HG03558 (cell line): ENCODE measurements around the gene CDC14B.
"Not testable (repeated sequence)": the region's sequence is repeated elsewhere in the genome, so short reads cannot be mapped to it uniquely, and the experiment has no call there.

Experiments used
- ATAC-seq: cut with Tn5 transposase; IDR thresholded peaks from one replicate; pipeline ENCODE4 v1.9.1; 2021; ENCODE audit warnings: moderate number of reproducible peaks; ENCODE audit not compliant: unreplicated experiment; ENCODE audit errors: extremely low read depth

The CDC14B gene

DNA sequence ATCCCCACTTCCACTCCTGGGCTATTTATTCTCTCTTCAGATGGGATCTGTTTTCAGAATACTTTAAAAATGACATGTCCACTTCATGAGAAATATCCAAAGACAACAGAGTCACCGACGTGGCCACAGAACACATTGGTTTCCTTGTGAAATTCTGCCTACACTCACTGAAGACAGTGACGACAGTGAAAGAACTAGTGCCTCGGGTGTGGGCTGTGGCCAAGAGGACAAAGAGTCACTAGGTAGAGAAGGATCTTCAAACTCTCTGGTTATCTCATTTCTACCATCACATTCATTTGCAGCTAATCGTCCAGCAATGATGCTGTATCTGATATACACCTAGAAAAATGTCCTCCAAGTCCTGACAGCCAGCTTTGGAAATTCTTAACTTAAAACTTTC is 110.6 kb downstream of the CDC14B start:
- ATAC-seq, result no peak

DNA sequence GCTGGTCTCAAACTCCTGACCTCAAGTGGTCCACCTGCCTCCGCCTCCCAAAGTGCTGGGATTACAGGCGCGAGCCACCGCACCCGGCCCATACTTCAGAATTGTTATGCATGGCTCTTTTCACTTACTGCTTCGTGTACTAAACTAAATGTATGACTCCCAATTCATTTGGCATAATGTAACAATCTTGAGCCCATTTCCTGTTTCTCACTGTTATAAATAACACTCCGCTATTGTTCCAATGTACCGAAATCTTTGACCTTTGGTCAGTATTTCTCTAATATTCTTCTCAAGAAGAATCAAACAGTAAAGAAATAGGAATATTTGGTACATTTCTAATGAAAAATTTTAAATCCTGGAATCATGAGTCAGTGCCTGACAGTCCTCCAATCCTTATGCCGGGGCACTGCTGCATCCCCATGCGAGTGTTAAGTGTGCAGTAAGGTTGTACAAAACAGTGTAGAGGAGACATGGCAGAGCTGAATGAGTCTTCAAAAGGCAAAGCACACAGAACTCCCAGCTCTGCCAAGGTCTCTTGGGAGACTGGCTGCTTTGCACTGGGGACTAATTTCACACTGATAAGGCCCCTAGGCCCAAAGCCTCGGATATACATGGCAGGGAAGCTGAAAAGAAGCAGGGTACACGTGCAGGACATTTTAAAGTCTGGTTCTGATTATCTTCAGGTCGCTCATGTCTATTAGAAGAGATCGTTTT is 111.3 kb downstream of the CDC14B start:
- no peak for ATAC-seq

DNA sequence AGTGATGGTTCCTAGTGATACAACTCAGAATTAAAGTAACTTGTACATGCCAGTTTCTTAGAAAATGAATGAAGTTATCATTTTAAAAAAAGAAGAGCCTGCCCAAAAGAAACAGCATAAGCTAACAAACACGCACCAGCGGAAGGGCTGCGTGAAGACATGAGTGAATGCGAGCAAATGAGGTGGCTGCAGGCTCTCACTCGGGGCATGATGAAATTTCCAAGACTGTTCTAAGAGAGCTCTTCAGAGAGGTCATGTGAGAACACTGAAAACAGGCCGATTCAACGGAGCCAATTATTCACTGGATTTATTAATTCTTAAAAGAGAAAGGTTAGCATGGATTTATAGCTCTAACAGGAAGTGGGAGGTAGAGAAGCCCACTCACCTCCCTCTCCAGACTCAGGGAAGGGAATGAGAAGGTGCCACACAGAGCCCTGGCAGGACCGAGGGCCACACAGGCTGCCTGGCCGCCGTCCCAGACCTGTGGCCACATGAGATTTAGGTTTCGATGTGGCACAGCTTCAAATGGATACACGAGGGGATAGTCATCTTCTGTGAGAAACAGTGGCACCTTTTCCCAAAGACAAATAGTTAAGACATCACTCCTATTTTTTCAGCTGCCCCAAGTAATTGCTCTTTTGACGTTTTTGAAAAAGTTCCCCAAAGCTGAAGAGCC is 114.2 kb downstream of the CDC14B start:
- ATAC-seq, result no peak

DNA sequence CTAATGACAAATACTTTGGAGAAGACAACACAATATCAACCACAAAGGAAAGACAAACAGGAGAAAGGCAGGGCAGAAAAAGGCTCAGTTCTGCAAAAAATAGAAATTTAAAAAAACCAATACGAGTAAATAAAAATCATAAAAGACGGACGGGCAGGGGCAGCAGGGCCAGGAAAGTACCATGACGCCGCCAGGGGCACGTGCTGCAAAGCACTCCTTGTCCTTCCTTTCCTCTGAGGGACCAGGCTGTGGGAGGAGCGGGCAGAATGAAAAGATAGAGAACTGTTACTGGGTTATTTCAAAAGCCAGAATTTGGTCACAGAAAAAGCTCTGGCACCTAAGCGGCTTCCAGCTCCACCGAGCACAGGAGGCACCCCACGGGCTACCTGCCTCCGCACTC is 115.7 kb downstream of the CDC14B start:
- ATAC-seq, result no peak

DNA sequence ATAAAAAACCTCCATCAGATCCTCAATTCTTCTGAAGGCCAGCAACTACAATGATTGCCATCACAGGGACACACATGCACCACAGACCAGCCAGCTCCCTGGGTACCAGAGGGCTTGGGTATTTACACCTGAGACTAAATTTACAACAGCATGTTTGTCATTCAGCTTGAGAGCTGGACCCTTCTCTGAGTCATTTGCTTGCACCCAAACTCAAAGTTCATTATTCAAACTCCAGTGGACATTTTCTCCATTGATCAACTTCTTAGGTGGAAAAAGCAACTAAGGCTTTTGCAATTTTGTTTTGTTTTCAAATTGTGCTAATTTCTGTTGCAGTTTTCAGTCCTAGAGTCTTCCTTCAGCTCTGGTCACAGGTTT is 116.3 kb downstream of the CDC14B start:
- ATAC-seq, result not testable (repeated sequence)

DNA sequence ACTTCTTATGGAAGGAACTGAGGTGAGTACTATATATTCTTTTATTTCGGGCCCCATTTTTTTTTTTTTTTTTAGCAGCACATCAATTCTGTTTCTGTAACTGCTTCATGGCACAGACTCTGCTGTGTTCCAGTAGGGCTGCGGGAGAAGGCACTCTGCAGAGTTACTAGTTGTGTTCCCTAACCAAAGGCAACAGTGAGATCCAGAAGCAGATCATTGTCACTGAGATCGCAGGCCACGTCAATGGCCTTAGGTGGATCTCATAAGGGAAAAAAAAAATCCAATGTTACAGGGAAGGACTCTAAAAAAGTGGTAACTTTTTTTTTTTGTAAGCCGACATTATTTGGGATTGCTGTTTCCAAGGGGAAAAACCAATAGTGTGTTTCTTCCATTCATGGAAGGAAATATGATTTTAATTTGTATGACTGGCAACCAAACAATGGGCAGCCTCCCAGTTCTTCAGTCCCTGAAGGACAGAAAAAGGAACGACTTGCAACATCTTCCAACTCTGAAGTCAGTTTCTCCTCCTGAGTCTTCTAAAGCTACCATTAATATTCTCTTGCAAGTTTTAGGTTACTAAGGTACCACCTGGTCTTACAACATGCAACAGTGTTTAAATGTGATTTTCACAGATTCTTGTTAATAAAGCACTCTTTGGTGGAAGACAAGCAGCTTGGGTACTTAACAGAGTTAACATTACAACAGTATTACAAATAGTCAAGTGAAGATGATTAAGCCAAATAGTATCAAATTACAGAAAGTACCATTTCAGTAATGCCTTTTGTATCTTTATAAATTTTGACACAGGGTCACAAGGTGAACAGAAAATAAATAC is 116.9 kb downstream of the CDC14B start:
- no peak for ATAC-seq

DNA sequence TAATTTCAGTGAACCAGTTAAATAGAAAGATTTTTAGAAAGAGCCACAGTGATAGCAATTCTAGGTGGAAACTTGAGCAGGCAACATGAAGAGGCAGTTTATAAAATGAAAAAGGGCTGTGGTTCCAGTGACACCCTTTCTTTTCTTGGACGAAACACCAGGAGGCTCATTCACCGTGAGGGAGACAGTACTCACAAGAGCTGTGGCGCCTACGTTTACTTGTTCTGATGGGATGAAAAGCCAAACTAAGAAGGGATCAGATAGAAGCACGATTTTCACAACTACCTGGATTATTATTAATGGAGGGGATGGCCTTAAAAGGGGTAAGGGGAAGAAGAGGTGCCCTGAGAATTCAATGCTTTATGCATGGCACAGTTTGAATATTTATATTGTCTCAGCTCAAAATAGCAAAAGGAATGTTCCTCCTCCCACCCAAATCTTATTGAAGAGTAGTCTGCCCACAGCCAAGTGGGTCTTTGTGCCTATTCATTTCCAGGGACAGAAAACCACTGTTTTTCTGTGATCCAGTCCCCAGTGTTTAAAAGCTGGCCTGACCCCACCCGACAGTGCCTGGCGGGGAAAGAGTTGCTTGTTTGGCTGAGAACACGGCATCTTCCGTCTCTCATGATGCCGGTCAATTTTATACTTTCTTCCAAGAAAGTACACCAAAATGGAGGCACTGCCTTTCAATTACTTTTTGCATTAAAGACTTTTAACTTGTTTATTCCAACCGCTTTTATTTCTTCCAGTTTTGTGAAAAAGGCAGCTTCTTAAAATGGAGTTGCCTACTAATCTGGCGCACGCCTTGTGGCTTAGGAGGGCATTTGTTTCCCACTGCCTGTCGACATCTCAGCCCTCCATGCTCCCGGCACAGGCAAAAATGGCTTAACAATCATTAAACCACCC is 117.8 kb downstream of the CDC14B start:
- ATAC-seq, result no peak

DNA sequence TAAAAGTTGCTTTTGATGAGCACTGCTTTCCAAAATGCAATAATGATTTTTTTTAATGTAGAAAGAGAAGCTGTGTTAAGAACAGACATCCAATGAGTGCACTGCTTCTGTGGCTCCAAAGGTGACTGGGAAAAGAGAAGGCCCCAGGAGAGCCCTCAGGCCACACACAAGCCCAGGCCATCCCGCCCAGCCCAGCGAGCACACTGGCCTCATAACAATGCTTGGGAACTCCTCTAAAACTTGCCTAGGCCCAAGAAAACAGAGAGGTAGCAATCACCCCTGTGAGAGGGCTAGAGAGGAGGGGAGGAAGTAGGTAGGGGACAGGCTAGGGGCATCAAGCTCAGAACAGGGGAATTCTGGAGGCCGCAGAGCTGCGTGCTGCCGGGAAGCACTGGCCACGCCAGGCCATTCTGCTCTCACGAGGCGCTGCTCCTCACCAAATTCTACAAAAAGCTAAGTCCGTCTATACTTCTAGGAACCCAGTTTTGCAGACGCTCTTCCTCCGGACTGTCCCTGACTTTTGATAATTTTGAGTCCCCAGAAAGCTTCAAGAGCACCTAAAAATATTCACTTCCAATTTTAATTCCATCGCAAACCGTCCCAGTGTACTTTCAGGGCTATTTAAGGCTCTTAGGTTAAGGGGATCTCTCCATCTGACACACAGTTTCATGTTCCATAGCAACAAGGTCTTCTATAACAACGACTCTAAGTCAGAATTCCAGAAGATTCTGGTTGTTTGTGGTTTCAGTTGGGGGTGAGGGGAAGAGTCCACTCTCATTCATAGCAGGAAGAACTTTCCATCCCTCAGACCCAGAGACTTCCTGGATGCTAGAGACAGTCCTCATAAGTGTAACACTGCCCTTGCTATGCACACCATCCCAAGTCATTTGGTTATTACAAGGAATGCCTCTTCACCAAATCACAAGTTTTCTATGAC is 118.7 kb downstream of the CDC14B start:
- no peak for ATAC-seq

DNA sequence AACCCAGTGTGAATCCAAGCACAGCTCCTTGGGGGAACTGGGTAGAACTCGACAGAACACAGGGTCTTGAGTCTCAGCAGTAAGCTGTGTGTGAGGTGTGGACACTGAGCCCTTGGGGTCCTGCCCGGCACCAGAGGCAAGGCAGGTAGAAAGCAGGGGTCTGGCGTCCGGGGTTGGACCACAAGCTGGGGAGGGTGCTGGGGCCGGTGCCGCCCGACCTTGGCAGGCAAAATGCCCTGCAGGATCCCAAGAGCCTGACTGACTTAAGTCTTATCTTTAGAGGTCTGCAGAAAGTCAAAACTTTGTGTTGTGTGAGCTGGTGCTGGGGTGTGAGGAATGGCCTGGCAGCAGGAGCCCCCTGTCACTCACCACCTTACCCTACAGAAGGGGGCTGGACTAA is 120.4 kb downstream of the CDC14B start:
- no peak for ATAC-seq

DNA sequence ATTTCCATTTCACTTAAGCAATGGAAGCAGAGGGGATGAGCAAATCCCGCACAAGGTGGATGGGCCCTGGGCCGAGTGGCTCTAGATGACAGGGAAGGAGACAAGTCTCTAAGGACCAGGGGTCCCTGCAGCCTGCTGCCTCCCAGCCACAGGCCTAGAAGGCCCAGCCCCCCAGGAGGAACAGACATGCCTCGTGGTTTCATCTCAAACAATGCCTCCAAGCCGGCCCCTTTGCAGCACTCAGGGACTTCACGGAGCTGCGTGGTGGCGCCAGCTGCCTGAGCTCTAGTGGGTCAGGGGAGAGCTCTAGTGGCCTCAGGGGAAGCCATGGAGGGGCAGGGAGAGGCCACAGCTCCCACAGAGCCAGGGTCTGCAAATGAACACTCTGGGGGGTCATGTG is 120.8 kb downstream of the CDC14B start:
- no peak for ATAC-seq

DNA sequence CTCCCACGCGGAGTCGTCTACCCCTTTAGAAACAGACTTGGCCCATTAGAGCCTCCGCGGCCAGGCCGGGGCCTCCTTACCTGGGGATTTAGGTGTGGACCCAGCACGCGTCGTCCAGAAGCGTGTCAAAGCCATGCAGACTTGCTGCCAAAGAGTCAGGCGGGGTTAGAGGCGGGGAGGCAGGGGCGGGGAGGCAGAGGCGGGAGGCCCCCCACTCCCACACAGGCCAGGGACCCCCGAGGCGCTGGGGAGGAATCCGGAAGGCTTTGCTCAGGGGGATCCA is 122.6 kb downstream of the CDC14B start:
- ATAC-seq, result no peak

DNA sequence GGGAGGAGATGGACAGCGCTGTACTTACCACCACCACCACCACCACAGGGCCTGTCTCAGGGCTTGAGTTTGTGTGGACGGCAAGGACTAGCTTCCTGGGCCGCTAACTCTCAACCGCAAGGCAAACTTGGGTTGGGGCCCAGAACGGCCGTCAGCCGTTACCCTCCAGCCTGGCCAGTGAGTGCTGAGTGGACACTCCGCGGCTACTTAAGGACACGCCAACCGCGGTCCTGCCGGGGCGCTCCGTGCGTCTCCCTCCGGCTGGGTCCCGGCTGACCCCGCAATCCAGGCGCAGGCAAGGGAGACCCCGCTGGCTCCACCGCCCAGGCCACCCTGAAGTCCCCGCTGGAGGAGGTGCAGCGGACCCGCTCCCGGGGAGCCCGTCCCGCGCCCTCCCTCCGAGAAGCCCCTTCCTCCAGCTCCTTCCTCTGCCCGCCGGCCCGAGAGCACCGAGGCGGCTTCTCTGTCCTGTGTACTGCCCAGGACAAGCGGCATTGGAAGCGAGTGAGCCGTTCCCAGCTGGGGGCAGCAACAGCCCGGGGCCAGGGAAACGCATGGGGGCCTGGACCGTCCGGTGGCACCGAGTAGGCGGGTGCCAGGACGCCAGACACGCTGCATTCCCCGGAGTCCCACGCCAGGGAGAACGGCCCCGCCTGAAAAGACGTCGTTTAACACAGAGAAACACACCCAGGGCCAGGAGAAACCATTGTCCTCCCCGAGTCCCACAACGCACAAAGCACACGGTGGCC is 123.1 kb downstream of the CDC14B start:
- no peak for ATAC-seq

DNA sequence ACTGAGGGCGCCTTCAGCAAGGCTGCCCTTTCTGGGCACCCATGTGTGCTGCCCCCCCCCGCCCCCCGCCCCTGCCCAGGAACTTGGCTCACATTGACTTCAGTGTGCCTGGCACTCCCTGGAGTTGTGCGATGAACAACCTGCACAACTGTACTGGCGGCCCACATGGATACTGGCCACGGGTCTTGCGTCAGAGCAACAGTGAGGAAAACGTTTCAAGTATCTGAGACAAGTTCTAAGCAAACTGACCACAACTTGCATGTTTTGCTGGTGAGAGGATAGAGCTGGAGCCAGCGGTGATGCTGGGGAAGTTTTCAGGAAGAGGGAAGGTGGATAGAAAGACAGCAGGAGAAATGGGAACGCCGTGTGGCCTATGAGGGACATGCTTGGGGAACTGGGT is 124.3 kb downstream of the CDC14B start:
- no peak for ATAC-seq

DNA sequence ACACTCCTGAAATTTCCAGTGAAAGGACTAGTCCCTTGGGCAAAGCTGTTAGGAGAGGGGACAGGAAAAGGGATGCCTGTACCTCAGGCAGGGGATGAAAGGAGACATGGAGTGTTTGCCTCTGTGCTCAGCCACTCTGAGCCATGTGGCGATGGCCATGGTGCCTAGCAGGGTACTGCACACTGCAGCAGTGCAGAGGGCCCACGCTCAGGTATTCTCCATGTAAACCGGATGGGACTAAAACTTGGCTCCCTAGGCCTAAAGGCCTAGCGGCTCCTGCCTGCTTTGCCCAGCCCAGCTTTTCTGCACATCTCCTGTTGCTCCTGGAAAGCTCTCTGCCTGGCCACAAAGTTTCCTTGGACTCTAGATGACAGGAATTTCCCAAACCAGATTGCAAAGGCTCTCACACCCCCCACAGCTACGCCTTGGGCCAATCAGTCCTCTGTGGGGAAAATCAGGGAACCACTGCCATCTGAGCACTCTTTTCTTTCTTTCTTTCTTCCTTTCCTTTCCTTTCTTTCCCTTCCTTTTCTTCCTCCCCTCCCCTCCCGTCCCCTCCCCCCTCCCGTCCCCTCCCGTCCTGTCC is 125.3 kb downstream of the CDC14B start:
- no peak for ATAC-seq

DNA sequence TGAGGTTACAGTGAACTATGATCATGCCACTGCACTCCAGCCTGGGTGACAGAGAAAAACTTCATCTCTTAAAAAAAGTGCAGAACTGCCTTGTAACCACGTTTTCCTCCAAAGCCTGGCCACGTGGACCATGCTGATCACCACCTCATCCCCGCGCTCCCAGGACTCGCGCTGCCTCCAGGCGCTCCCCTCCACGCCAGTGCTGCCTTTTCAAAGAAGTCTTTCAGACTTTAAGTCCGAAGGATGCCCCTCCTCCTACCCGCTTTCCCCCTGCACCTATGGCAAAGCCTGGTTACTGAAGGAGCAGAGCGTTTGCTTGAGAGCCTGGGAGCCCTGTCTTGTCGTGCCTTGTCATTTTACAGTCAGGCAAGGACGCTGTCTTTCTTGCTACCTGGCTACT is 125.9 kb downstream of the CDC14B start:
- ATAC-seq, result no peak

DNA sequence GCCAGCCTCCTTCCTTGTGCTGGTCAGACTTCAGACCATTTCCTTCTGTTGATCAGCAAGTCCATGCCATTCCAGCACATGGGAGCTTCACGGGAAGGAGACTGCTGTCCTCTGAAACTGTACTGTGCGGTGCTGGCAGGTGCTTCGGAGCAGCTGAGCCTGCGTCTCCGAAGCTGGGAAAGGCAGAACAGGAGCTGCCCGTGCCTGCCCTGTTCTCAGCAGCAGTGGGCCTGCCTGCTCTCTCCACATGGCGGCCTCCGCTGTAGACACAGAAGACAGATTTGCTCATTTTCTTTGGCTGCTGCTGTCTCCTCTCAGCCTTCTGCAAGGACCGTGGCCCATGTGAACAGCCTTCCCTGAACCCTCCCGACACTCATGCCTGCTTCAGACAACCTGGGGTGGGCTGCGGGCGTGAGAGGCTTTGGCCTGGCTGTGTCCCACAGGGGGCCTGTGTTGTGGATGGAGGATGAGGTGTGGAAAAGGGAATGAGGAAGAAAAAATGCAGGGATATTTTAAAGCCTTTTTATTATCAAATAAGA is 126.6 kb downstream of the CDC14B start:
- ATAC-seq, result no peak

DNA sequence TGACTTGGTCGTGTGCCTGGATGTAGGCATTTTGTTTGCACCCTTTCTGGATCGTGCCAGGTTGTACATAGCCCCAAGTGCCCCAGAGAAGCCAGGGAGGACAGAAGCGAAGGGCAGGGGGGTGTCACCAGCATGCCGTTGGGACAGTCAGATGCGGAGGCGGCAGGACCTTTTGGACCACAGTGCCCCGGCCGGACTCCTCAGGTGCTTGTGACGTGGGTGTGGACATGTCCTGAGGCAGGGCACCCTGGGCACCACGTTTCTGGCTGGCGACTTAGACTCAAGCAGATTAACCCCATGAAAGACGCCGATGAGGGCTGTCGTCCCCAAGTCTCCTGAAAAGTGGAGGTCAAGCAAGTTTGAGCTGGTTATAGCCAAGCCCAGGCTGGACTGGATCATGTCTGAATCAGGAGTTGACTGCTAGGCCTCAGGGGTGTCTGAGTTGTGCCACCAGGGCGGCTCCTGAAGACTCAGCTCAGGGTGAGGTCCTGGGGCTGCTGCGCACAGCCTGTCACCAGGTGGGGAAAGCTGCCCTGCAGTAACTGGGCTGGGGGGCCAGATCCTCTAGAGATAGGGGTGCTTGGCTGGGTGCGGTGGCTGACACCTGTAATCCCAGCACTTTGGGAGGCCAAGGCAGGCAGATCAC is 127.6 kb downstream of the CDC14B start:
- no peak for ATAC-seq
